HCT116 (cell line): ENCODE measurements around the gene NARS2. TPM values are rescaled to one million over a fixed set of nuclear protein-coding genes. Genes with fewer than 3 reads are reported as not detected.

Experiments used
- ATAC-seq: fragments of 200-7000 bp; cut with Tn5 transposase; 2 replicates; pipeline ENCODE4 v1.9.1; 2020; ENCODE audit warnings: mild to moderate bottlenecking, moderate library complexity
- BruUV-seq: library from RNA; stranded (reverse); fragments of 400-500 nt; replicated peaks from 2 replicates; lab custom pipeline; 2021; lab: Mats Ljungman, UMichigan
- CTCF ChIA-PET: fragments of 300-600 bp; sonication (Branson Sonifier 250); formaldehyde crosslinking; loops from one replicate; lab custom pipeline; 2021; ENCODE audit warnings: antibody characterized with exemption; lab: Charles Lee
- POLR2A ChIA-PET: fragments of 300-600, 350-600 bp; sonication (Branson Sonifier 250); formaldehyde crosslinking; loops from one replicate; lab custom pipeline; 2021; ENCODE audit warnings: antibody characterized with exemption; lab: Charles Lee
- RAD21 ChIA-PET, 2 experiments: fragments of 300-600 bp; sonication (Branson Sonifier 250); formaldehyde crosslinking; loops; one replicate each; lab custom pipeline; 2023; ENCODE audit warnings: low total read pairs in 2 of 2; ENCODE audit not compliant: uncharacterized antibody in 2 of 2, unreplicated experiment in 2 of 2, low non-redundant PET in 1 of 2; lab: Charles Lee
- DNase-seq: peaks from one replicate; pipeline ENCODE4 v3.0.0-alpha.2; 2010; ENCODE audit warnings: low read depth, low spot score
- H2AFZ ChIP-seq: fragments of 200-600 bp; shearing (Covaris generic), sonication (generic); 2 replicates; pipeline ENCODE4 v1.6.1; 2017; ENCODE audit warnings: low read depth, mixed run types, mixed read lengths, antibody characterized with exemption, low read length; ENCODE audit not compliant: poor library complexity, severe bottlenecking
- H3K27ac ChIP-seq: 2 replicates; pipeline ENCODE4 v1.5.1; 2012; ENCODE audit warnings: low read depth, low read length
- H3K27me3 ChIP-seq: fragments of 200-600 bp; sonication (generic); 2 replicates; pipeline ENCODE4 v1.6.1; 2016; ENCODE audit warnings: mixed run types, low read length, mixed read lengths; ENCODE audit not compliant: insufficient read depth
- H3K36me3 ChIP-seq, 2 experiments: fragments of 200-500 bp in 1 of 2; fragments of 200-600 bp in 1 of 2; sonication (Bioruptor generic) in 1 of 2; sonication (generic) in 1 of 2; 2 replicates each; pipeline versions ENCODE4 v1.5.1 to v1.6.1; 2014 to 2016; ENCODE audit warnings: low read length in 2 of 2, inconsistent platforms in 1 of 2, mixed read lengths in 1 of 2, mixed run types in 1 of 2; ENCODE audit not compliant: insufficient read depth in 2 of 2, control insufficient read depth in 1 of 2
- H3K4me1 ChIP-seq, 2 experiments: fragments of 200-600 bp in 1 of 2; sonication (generic) in 1 of 2; 2 replicates each; pipeline versions ENCODE4 v1.5.1 to v1.6.1; 2012 to 2017; ENCODE audit warnings: low read length in 2 of 2, inconsistent platforms in 1 of 2, mild to moderate bottlenecking in 1 of 2, mixed read lengths in 1 of 2, mixed run types in 1 of 2, moderate library complexity in 1 of 2; ENCODE audit not compliant: insufficient read depth in 2 of 2, control insufficient read depth in 1 of 2
- H3K4me2 ChIP-seq: fragments of 200-600 bp; sonication (generic); 2 replicates; pipeline ENCODE4 v1.6.1; 2017; ENCODE audit warnings: mixed run types, low read length, mixed read lengths
- H3K4me3 ChIP-seq, 2 experiments: fragments of 200-600 bp in 1 of 2; sonication (generic) in 1 of 2; replicated peaks in 1 of 2; 2 replicates each; pipeline ENCODE4 v1.5.1; 2011 to 2016; ENCODE audit warnings: low read length in 2 of 2, control low read depth in 1 of 2, low read depth in 1 of 2, mild to moderate bottlenecking in 1 of 2, mixed read lengths in 1 of 2, mixed run types in 1 of 2
- H3K79me2 ChIP-seq: fragments of 200-600 bp; sonication (generic); 2 replicates; pipeline ENCODE4 v1.6.1; 2017; ENCODE audit warnings: mild to moderate bottlenecking, mixed run types, low read length, moderate library complexity, mixed read lengths; ENCODE audit not compliant: insufficient read depth
- H3K9ac ChIP-seq: fragments of 200-600 bp; sonication (generic); 2 replicates; pipeline ENCODE4 v1.6.1; 2016; ENCODE audit warnings: low read length, mixed read lengths
- H3K9me2 ChIP-seq: fragments of 200-600 bp; sonication (generic), shearing (Covaris generic); 2 replicates; pipeline ENCODE4 v1.6.1; 2017; ENCODE audit warnings: mixed run types, mild to moderate bottlenecking, moderate library complexity; ENCODE audit not compliant: insufficient read depth
- H3K9me3 ChIP-seq, 2 experiments: fragments of 200-500 bp in 1 of 2; fragments of 200-600 bp in 1 of 2; sonication (Bioruptor generic) in 1 of 2; sonication (generic) in 1 of 2; 2 replicates each; pipeline ENCODE4 v1.6.1; 2014 to 2017; ENCODE audit warnings: low read length in 2 of 2, mixed read lengths in 2 of 2, inconsistent platforms in 1 of 2, low read depth in 1 of 2, mild to moderate bottlenecking in 1 of 2, mixed run types in 1 of 2, moderate library complexity in 1 of 2; ENCODE audit not compliant: control insufficient read depth in 1 of 2, insufficient read depth in 1 of 2
- H4K20me1 ChIP-seq: fragments of 200-600 bp; sonication (generic), shearing (Covaris generic); 2 replicates; pipeline ENCODE4 v1.6.1; 2017; ENCODE audit warnings: mixed run types, mild to moderate bottlenecking, moderate library complexity; ENCODE audit not compliant: insufficient read depth
- CEBPB ChIP-seq: IDR thresholded peaks from 2 replicates; pipeline ENCODE4 v1.6.1; 2012; ENCODE audit warnings: low read depth
- EGR1 ChIP-seq: IDR thresholded peaks from 2 replicates; pipeline ENCODE4 v1.6.1; 2012; ENCODE audit warnings: low read depth
- EZH2 ChIP-seq: fragments of 200-600 bp; sonication (generic); IDR thresholded peaks from 2 replicates; pipeline ENCODE4 v1.6.1; 2017; ENCODE audit warnings: antibody characterized with exemption, mixed run types
- RAD21 ChIP-seq: IDR thresholded peaks from 2 replicates; pipeline ENCODE4 v1.6.1; 2012; ENCODE audit warnings: low read depth, mild to moderate bottlenecking
- REST ChIP-seq: IDR thresholded peaks from 2 replicates; pipeline ENCODE4 v1.6.1; 2012; ENCODE audit warnings: low read depth
- YY1 ChIP-seq: IDR thresholded peaks from 2 replicates; pipeline ENCODE4 v1.6.1; 2011; ENCODE audit warnings: low read length, low read depth, moderate library complexity, mild to moderate bottlenecking; ENCODE audit not compliant: insufficient replicate concordance; ENCODE audit errors: extremely low read depth
- ZFX ChIP-seq: fragments of 450-650 bp; IDR thresholded peaks from 2 replicates; pipeline ENCODE4 v1.6.1; 2017
- intact Hi-C: fragments of 100-400 bp; cut with micrococcal nuclease; formaldehyde crosslinking; loops from 2 replicates; pipeline ENCODE4 v1.10.0; 2022
- total RNA-seq: library from RNA; stranded (reverse); gene quantifications from one replicate; pipeline ENCODE4 v1.2.1, GENCODE V29; 2021; ENCODE audit not compliant: unreplicated experiment
- TF ChIP-seq, protein P1 (sequence below), 3 experiments: fragments of 200-600 bp in 1 of 3; sonication (generic) in 1 of 3; IDR thresholded peaks in 2 of 3; conservative IDR thresholded peaks in 1 of 3; 2 replicates each; pipeline ENCODE4 v1.5.1; 2012 to 2017; ENCODE audit warnings: low read depth in 2 of 3, low read length in 2 of 3, antibody characterized with exemption in 1 of 3, borderline replicate concordance in 1 of 3, control low read depth in 1 of 3, mild to moderate bottlenecking in 1 of 3, mixed read lengths in 1 of 3, mixed run types in 1 of 3, moderate library complexity in 1 of 3; ENCODE audit not compliant: insufficient read depth in 1 of 3
- TF ChIP-seq, protein P2 (sequence below): IDR thresholded peaks from 2 replicates; pipeline ENCODE4 v1.6.1; 2011; ENCODE audit warnings: mild to moderate bottlenecking, low read length, moderate library complexity; ENCODE audit not compliant: insufficient replicate concordance; ENCODE audit errors: extremely low read depth

NARS2 gene
- total RNA-seq, 1 experiment from 2014 or later, result 26.0 TPM

- H3K9ac ChIP-seq, result no peak overlapping the region
- POLR2A ChIA-PET, result no interaction called here
- H3K9me2 ChIP-seq, result no peaks in the 10 kb centered on the region
- no peak overlapping the region for H3K4me2 ChIP-seq
- H2AFZ ChIP-seq, result no peak overlapping the region
- DNase-seq (no peak), ATAC-seq (no peak)
- CTCF ChIA-PET, result interaction anchor here (1.0 kb wide), 1 partner anchor 12 kb away, joined by 3 read pairs; no protein-coding TSS in a partner anchor
- H3K27ac ChIP-seq, result no peak overlapping the region
- intact Hi-C loops, result no loop called here
- BruUV-seq, result no TSS peak
- H4K20me1 ChIP-seq, result no peaks in the 10 kb centered on the region
- H3K79me2 ChIP-seq, result no peaks in the 10 kb centered on the region
- no peaks in the 10 kb centered on the region for H3K9me3 ChIP-seq
- H3K27me3 ChIP-seq, result no peaks in the 10 kb centered on the region
- H3K36me3 ChIP-seq, result peaks cover 0 to 13% of the 10 kb centered on the region in 2 experiments; a peak in 3 of 4 replicates
- TF ChIP-seq ZFX (no peak), REST (no peak), YY1 (no peak), CEBPB (no peak), EZH2 (no peak), RAD21 (no peak), EGR1 (no peak)
- TF ChIP-seq, protein P1, sequence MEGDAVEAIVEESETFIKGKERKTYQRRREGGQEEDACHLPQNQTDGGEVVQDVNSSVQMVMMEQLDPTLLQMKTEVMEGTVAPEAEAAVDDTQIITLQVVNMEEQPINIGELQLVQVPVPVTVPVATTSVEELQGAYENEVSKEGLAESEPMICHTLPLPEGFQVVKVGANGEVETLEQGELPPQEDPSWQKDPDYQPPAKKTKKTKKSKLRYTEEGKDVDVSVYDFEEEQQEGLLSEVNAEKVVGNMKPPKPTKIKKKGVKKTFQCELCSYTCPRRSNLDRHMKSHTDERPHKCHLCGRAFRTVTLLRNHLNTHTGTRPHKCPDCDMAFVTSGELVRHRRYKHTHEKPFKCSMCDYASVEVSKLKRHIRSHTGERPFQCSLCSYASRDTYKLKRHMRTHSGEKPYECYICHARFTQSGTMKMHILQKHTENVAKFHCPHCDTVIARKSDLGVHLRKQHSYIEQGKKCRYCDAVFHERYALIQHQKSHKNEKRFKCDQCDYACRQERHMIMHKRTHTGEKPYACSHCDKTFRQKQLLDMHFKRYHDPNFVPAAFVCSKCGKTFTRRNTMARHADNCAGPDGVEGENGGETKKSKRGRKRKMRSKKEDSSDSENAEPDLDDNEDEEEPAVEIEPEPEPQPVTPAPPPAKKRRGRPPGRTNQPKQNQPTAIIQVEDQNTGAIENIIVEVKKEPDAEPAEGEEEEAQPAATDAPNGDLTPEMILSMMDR (IDR thresholded peaks at IDR 0.05 in 2 of 3, conservative IDR thresholded peaks at IDR 0.05 in 1 of 3; ENCODE audit: borderline replicate concordance in 1 of 3, insufficient read depth in 1 of 3, low read depth in 2 of 3, low read length in 2 of 3), result no peak
- TF ChIP-seq, protein P2, sequence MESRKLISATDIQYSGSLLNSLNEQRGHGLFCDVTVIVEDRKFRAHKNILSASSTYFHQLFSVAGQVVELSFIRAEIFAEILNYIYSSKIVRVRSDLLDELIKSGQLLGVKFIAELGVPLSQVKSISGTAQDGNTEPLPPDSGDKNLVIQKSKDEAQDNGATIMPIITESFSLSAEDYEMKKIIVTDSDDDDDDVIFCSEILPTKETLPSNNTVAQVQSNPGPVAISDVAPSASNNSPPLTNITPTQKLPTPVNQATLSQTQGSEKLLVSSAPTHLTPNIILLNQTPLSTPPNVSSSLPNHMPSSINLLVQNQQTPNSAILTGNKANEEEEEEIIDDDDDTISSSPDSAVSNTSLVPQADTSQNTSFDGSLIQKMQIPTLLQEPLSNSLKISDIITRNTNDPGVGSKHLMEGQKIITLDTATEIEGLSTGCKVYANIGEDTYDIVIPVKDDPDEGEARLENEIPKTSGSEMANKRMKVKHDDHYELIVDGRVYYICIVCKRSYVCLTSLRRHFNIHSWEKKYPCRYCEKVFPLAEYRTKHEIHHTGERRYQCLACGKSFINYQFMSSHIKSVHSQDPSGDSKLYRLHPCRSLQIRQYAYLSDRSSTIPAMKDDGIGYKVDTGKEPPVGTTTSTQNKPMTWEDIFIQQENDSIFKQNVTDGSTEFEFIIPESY, result no peak
- no peaks in the 10 kb centered on the region for H3K4me1 ChIP-seq
- no peak overlapping the region for H3K4me3 ChIP-seq
- RAD21 ChIA-PET, result no interaction called here
Observed at GRCh38 chr11:78444726-78445125, 129.9 kb downstream of the NARS2 start.
